ENCODE data around the gene LRRC8D. TPM values are rescaled to one million over a fixed set of nuclear protein-coding genes. Genes with fewer than 3 reads are reported as not detected.

Gene LRRC8D
- total and polyA plus RNA-seq, 2 of the 4 experiments (the other 2 are of a cell fraction) = 34.1 to 35.3 TPM

GRCh38 chr1:89804642-89805237 lies 16.1 kb upstream of the LRRC8D start (continued):
- no peak for TF ChIP-seq NFE2L2 (IDR thresholded peaks at IDR 0.05; ENCODE audit: low read depth, low read length)

- in situ Hi-C loops (cut with MboI; ENCODE audit: low sequenced_read_pairs) = no loop called here
- H4K20me1 ChIP-seq (ENCODE audit: insufficient read depth, low read length) = no peaks in the 10 kb centered on the region
Measured at GRCh38 chr1:89806616-89807015, 14.2 kb upstream of the LRRC8D start.

More at GRCh38 chr1:89806616-89807015, 14.2 kb upstream of the LRRC8D start:
- Histone ChIP-seq H3K27ac (ENCODE audit: insufficient read depth, low read length) (no peak overlapping the region), H2BK120ac (ENCODE audit: low read depth, low read length) (no peak overlapping the region), H4K8ac (ENCODE audit: low read depth in 2 of 2, low read length in 2 of 2) (no peak overlapping the region), H2BK15ac (ENCODE audit: low read depth, low read length) (no peak overlapping the region), H3K4me2 (ENCODE audit: low read depth, low read length) (no peak overlapping the region), H2AFZ (replicated peaks; ENCODE audit: low read length, poor library complexity) (no peak overlapping the region), H3K4me1 (ENCODE audit: control insufficient read depth, insufficient read depth, low read length) (peaks cover 9% of the 10 kb centered on the region), H4K5ac (ENCODE audit: low read depth, low read length) (no peak overlapping the region), H3K36me3 (ENCODE audit: control insufficient read depth, insufficient read depth, low read length) (no peaks in the 10 kb centered on the region), H2AK5ac (ENCODE audit: low read depth, low read length) (no peak overlapping the region), H3K4me3 (ENCODE audit: insufficient read depth, low read depth, low read length) (no peak overlapping the region), H3K9me1 (ENCODE audit: insufficient read depth, low read length) (peaks cover 8% of the 10 kb centered on the region; the same call in 1 of the 2 replicates), H2BK20ac (ENCODE audit: low read depth, low read length) (no peak overlapping the region), H3K4ac (ENCODE audit: low read depth, low read length) (no peak overlapping the region), H3K9me3 (ENCODE audit: control insufficient read depth, insufficient read depth, low read length) (no peaks in the 10 kb centered on the region), H3K18ac (ENCODE audit: low read depth, low read length) (no peak overlapping the region), H3K27me3 (ENCODE audit: control insufficient read depth, insufficient read depth, low read length) (no peaks in the 10 kb centered on the region), H2AK9ac (replicated peaks; ENCODE audit: low read depth, low read length, poor library complexity) (no peak overlapping the region), H4K91ac (ENCODE audit: insufficient read depth, low read depth, low read length) (no peak overlapping the region), H3K79me1 (ENCODE audit: low read depth in 1 of 2, low read length in 2 of 2) (no peaks in the 10 kb centered on the region), H2BK5ac (ENCODE audit: low read depth, low read length, poor library complexity, severe bottlenecking) (no peak overlapping the region), H3K56ac (ENCODE audit: extremely low read depth, insufficient read depth, low read length) (no peak overlapping the region), H3K14ac (replicated peaks; ENCODE audit: low read depth, low read length) (no peak overlapping the region), H3K9ac (ENCODE audit: low read depth, low read length) (no peak overlapping the region), H3K23ac (ENCODE audit: low read depth, low read length) (no peak overlapping the region)
- intact Hi-C loops (cut with micrococcal nuclease) (no loop called here), dilution Hi-C loops (cut with HindIII; ENCODE audit: low sequenced_read_pairs, unreplicated experiment) (no loop called here)
- TF ChIP-seq CHD1 (IDR thresholded peaks at IDR 0.05; ENCODE audit: low read depth, low read length) = no peak
- TF ChIP-seq, protein P1, sequence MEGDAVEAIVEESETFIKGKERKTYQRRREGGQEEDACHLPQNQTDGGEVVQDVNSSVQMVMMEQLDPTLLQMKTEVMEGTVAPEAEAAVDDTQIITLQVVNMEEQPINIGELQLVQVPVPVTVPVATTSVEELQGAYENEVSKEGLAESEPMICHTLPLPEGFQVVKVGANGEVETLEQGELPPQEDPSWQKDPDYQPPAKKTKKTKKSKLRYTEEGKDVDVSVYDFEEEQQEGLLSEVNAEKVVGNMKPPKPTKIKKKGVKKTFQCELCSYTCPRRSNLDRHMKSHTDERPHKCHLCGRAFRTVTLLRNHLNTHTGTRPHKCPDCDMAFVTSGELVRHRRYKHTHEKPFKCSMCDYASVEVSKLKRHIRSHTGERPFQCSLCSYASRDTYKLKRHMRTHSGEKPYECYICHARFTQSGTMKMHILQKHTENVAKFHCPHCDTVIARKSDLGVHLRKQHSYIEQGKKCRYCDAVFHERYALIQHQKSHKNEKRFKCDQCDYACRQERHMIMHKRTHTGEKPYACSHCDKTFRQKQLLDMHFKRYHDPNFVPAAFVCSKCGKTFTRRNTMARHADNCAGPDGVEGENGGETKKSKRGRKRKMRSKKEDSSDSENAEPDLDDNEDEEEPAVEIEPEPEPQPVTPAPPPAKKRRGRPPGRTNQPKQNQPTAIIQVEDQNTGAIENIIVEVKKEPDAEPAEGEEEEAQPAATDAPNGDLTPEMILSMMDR (conservative IDR thresholded peaks at IDR 0.05; ENCODE audit: low read depth, low read length) = no peak
- no peak for TF ChIP-seq USF2 (IDR thresholded peaks at IDR 0.05; ENCODE audit: low read depth, low read length)
- no peak for TF ChIP-seq MAZ (IDR thresholded peaks at IDR 0.05; ENCODE audit: borderline replicate concordance, low read depth, low read length)
- no peak for TF ChIP-seq FOS (IDR thresholded peaks at IDR 0.05; ENCODE audit: low read depth, low read length)
- no peak for TF ChIP-seq SMC3 (IDR thresholded peaks at IDR 0.05; ENCODE audit: low read depth, low read length)
- TF ChIP-seq CEBPB (IDR thresholded peaks at IDR 0.05; ENCODE audit: low read depth, low read length) = no peak
- ChIA-PET CTCF (no interaction called here), POLR2A (ENCODE audit: unreplicated experiment) (no interaction called here)
- BruUV-seq (replicated peaks) = no TSS peak
- DNase-seq (no peak), ATAC-seq (ENCODE audit: low read depth) (no peak)
- 100% methylated on average over 1 of the region's 3 CpGs; no CpG with 5 or more reads in 1 of the 2 experiments for WGBS, 2 experiments (ENCODE audit: extremely low coverage in 2 of 2, insufficient read length in 1 of 2)
